Endothelial cell (in vitro differentiated cells): ENCODE results near the gene SLC37A1. TPM values are rescaled to one million over a fixed set of nuclear protein-coding genes. Genes with fewer than 3 reads are reported as not detected.

ENCODE experiments used
- DNase-seq: peaks from one replicate; pipeline ENCODE4 v3.0.0; 2021; ENCODE audit warnings: low spot score
- H3K27ac Mint-ChIP-seq: one replicate; pipeline ENCODE4 v1.8.0; 2021; ENCODE audit warnings: mixed read lengths, inconsistent platforms; ENCODE audit not compliant: unreplicated experiment
- H3K27me3 Mint-ChIP-seq: one replicate; pipeline ENCODE4 v1.8.0; 2021; ENCODE audit warnings: mild to moderate bottlenecking, moderate library complexity, mixed read lengths, inconsistent platforms; ENCODE audit not compliant: unreplicated experiment
- H3K36me3 Mint-ChIP-seq: one replicate; pipeline ENCODE4 v1.8.0; 2021; ENCODE audit warnings: mild to moderate bottlenecking, low read depth, mixed read lengths, inconsistent platforms; ENCODE audit not compliant: unreplicated experiment
- H3K4me1 Mint-ChIP-seq: one replicate; pipeline ENCODE4 v1.8.0; 2021; ENCODE audit warnings: mild to moderate bottlenecking, mixed read lengths, inconsistent platforms; ENCODE audit not compliant: unreplicated experiment
- H3K4me3 Mint-ChIP-seq: one replicate; pipeline ENCODE4 v1.8.0; 2021; ENCODE audit warnings: mild to moderate bottlenecking, mixed read lengths, inconsistent platforms; ENCODE audit not compliant: unreplicated experiment
- H3K9me3 Mint-ChIP-seq: one replicate; pipeline ENCODE4 v1.8.0; 2021; ENCODE audit warnings: mixed read lengths, inconsistent platforms; ENCODE audit not compliant: unreplicated experiment
- CTCF ChIP-seq: fragments of 200-600 bp; sonication (generic); IDR thresholded peaks from one replicate; pipeline ENCODE4 v1.5.0; 2021; ENCODE audit warnings: antibody characterized with exemption; ENCODE audit not compliant: unreplicated experiment
- total RNA-seq: library from RNA; stranded (reverse); fragmentation: NEBNext Ultra II Directional; extraction: Animal tissue kit (Norgen Biotek cat#: 25700); gene quantifications from one replicate; pipeline ENCODE4 v1.2.1, GENCODE V29; 2021; ENCODE audit not compliant: unreplicated experiment

The SLC37A1 gene
- total RNA-seq, 1 donor from 2014 or later, result 12.3 TPM

GRCh38 chr21:42475036-42475435 is 38.6 kb upstream of the SLC37A1 start:
- DNase-seq, result no peak
- Mint-ChIP-seq H3K27ac (no peak overlapping the region), H3K9me3 (no peaks in the 10 kb centered on the region), H3K36me3 (no peaks in the 10 kb centered on the region), H3K4me1 (peaks cover 16% of the 10 kb centered on the region), H3K4me3 (no peak overlapping the region), H3K27me3 (peaks cover 6% of the 10 kb centered on the region)
- TF ChIP-seq CTCF, result no peak

- Mint-ChIP-seq H3K4me1 (peaks cover 16% of the 10 kb centered on the region), H3K27me3 (peaks cover 6% of the 10 kb centered on the region), H3K27ac (no peak overlapping the region), H3K4me3 (no peak overlapping the region), H3K9me3 (no peaks in the 10 kb centered on the region), H3K36me3 (no peaks in the 10 kb centered on the region)
- DNase-seq, result no peak
- no peak for TF ChIP-seq CTCF
Measured at GRCh38 chr21:42475526-42476387, 37.9 kb upstream of the SLC37A1 start.

- Mint-ChIP-seq H3K4me3 (no peak overlapping the region), H3K36me3 (no peaks in the 10 kb centered on the region), H3K4me1 (peaks cover 16% of the 10 kb centered on the region), H3K9me3 (no peaks in the 10 kb centered on the region), H3K27ac (no peak overlapping the region), H3K27me3 (peaks cover 6% of the 10 kb centered on the region)
- DNase-seq, result no peak
- no peak for TF ChIP-seq CTCF
Measured at GRCh38 chr21:42476388-42477331, 37.0 kb upstream of the SLC37A1 start.

GRCh38 chr21:42478504-42478903 is 35.1 kb upstream of the SLC37A1 start:
- H3K4me1 Mint-ChIP-seq, result peaks cover 12% of the 10 kb centered on the region
- DNase-seq, result no peak
- TF ChIP-seq CTCF, result no peak
- peaks cover 6% of the 10 kb centered on the region for H3K27me3 Mint-ChIP-seq
- H3K4me3 Mint-ChIP-seq, result no peak overlapping the region
- no peaks in the 10 kb centered on the region for H3K36me3 Mint-ChIP-seq
- no peaks in the 10 kb centered on the region for H3K9me3 Mint-ChIP-seq
- H3K27ac Mint-ChIP-seq, result no peak overlapping the region
